Stimulated activated CD8-positive, alpha-beta memory T cell treated with anti-CD3 and anti-CD28 coated beads, Interleukin-4, amount 100 ng/mL, for 4 hours (primary cell): Measurements from ENCODE around the gene CDHR1.

Experiments used
- DNase-seq, 2 donors: peaks; one replicate each; pipeline ENCODE4 v3.0.0-alpha.2; 2020; ENCODE audit warnings: low read depth in 2 of 2, low spot score in 1 of 2

Gene CDHR1

DNA sequence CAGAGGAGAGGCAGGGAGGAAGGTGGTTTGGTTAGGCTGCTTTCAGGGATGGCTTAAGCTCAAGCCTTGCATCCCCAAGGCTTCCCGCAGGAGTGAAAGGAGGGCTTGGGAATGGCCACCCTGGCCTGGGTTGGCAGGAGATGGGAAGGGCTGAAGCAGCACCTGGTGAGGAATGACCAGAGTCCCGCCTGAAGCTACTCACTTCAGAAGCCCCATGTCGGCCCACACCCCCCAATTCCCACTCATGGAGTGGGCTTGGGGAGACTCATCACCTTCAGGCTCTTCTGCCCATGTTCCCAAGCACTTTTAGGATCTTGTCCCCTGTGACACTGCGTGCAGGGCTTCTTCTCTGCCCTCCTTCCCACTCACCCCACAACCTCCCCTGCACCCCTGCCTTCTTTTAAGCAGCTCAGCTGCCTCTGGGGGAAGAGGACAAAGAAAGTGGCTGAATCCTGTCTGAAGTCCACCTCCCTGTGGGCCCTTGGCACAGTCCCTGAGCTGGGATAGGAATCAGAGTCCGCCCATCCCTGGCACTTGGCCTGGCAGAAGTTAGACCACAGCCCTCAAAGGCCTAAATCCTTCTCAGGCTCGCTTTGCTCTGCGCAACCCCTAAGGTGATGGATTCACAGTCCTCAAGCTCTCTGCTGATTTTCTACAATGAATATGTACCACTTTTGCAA is 67.0 kb downstream of the CDHR1 start:
- no peak for DNase-seq

- DNase-seq, result no peak
These were observed 68.0 kb downstream of the CDHR1 start for GRCh38 chr10:84262190-84262956.

DNA sequence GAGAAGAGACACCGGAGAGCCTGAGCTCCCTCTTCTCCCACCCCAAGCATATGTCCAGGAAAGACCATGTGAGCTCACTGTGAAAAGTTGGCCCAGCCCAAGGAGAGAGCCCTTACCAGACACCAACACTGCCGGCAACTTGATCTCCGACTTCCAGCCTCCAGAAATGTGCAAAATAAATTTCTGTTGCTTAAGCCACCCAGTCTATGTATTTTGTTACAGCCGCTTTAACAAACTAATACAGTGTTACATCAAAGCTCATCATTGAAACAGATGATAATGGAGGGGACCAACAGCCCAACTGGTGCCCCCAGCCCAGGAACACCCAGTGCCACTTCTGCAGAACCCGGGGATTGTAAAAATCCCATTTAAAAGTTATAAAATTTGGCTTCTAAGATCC is 69.4 kb downstream of the CDHR1 start:
- DNase-seq, result no peak

DNA sequence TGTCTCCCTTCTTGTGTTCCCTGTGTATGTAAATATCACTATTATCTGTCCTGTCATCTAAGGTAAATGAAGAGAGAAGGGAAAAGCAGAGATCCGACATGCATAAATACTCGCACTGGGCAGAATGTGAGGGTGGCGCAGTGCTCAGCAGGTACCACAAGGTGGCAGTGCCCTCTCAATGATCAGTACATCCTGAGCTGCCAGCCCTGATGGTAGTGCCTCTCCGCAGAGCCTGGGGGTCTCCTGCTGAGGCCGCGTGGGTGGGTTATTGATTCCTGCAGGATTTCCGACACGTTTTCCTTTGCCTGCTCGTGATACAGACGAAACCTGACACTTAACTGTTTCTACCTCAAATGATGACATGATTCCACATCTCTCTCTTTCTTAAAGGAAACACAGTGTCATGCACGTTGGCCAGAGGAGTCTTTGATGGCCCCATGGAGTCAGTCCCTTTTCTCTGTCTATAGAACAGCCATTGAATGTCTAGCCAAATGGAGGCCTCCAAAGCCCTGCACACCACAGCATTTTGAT is 70.3 kb downstream of the CDHR1 start:
- peak; percentile 40 to 51 for DNase-seq

DNA sequence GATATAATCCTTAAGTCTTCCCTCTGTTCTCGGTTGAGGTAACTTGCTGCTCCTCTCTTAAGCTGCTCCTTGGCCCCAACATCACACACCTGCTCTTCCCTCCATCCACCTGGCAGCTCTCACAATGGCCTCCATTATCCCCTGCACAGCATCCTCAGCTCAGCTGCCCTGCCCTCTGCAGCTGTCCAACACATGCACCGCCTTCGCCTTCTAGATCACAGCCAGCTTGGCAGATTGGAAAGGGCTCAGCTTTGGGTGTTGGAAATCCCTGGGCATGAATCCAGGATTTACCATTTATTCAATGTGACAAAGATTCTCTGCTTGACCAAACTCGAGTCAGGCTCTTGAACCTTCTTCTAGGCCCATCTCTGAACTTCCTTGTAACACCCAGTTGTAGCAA is 71.1 kb downstream of the CDHR1 start:
- DNase-seq, result no peak

DNA sequence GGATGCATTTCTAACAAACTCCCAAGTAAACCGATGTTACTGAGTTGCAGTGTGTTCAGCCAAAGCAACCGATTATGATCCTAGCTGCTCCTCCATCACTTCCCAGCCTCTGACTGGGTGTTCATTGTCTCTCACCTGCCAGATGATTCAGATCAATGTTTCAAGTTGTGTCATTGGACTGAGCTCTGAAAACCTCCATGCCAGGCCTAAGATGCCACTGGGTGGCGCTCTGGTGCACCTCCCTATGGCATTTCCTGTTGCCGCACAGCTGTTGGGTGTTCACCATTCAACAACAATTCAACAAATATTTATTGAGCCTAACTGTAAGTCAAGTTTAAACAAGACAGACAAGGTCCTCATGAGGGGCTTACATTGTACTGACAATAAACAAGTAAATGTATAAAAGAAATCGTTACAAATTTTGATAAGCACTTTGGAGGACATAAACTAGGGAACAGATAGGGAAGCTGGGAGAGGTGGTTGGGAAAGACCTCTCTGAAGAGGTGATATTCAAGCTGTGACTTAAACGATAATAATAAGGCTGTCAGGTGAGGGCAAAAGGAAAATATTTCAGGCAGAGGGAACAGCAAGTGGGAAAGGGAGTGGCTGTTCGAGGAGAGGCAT is 73.3 kb downstream of the CDHR1 start:
- DNase-seq, result peak in 1 of 2 donors; percentile 13

- no peak for DNase-seq
These were observed 74.8 kb downstream of the CDHR1 start for GRCh38 chr10:84269162-84269561.
